Prostate gland (tissue), 2 donors: Measurements from ENCODE around the gene FAM241A.

Experiments
- POLR2A ChIP-seq: fragments of 450-650 bp; IDR thresholded peaks from one replicate; pipeline ENCODE4 v1.6.1; 2016; ENCODE audit warnings: antibody characterized with exemption, mild to moderate bottlenecking
- TF ChIP-seq, protein P1 (sequence below), 4 experiments: fragments of 200-600 bp in 2 of 4; fragments of 450-650 bp in 2 of 4; sonication (generic) in 2 of 4; IDR thresholded peaks; 1 replicate in 3 of 4; 2 replicates in 1 of 4; pipeline ENCODE4 v1.5.1; 2016 to 2019; ENCODE audit warnings: antibody characterized with exemption in 4 of 4, mild to moderate bottlenecking in 2 of 4, moderate library complexity in 2 of 4

DNA sequence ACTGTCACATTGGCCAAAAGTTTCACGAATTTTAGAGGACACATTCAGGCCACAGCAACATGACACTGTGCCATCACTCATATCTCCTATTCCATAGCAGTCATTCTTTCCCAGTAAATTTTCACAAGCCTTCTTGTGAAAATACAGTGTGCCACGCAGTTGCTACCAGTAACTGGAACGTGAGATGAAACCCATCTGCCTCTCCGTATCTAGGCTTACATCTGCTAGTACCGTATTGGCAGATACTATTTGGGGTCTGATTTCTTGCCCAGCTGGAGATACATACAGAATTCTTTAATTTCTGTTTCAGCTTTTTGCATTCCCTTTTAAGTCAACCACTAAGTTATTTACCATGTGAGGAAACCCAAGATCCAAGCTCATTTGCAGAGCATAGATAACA is 8.7 kb upstream of the FAM241A start:
- TF ChIP-seq, protein P1, sequence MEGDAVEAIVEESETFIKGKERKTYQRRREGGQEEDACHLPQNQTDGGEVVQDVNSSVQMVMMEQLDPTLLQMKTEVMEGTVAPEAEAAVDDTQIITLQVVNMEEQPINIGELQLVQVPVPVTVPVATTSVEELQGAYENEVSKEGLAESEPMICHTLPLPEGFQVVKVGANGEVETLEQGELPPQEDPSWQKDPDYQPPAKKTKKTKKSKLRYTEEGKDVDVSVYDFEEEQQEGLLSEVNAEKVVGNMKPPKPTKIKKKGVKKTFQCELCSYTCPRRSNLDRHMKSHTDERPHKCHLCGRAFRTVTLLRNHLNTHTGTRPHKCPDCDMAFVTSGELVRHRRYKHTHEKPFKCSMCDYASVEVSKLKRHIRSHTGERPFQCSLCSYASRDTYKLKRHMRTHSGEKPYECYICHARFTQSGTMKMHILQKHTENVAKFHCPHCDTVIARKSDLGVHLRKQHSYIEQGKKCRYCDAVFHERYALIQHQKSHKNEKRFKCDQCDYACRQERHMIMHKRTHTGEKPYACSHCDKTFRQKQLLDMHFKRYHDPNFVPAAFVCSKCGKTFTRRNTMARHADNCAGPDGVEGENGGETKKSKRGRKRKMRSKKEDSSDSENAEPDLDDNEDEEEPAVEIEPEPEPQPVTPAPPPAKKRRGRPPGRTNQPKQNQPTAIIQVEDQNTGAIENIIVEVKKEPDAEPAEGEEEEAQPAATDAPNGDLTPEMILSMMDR (IDR thresholded peaks at IDR 0.05), result no peak
- TF ChIP-seq POLR2A, result no peak
